Neural progenitor cell (in vitro differentiated cells): ENCODE data around the gene PLEKHA7. TPM values are rescaled to one million over a fixed set of nuclear protein-coding genes. Genes with fewer than 3 reads are reported as not detected.
A peak's percentile ranks its signal among the peaks of the same experiment; 100 is the strongest.

Experiments used
- DNase-seq: peaks from one replicate; pipeline ENCODE4 v3.0.0-alpha.2; 2016; ENCODE audit warnings: low spot score
- H2AFZ ChIP-seq: fragments of 200-600 bp; sonication (generic); replicated peaks from 2 replicates; pipeline ENCODE4 v1.6.1; 2016; ENCODE audit warnings: antibody characterized with exemption
- H3F3A ChIP-seq: fragments of 200-600 bp; sonication (generic); 2 replicates; pipeline ENCODE4 v1.6.1; 2016; ENCODE audit warnings: antibody characterized with exemption, low read depth
- H3K27ac ChIP-seq: fragments of 200-600 bp; sonication (generic); 2 replicates; pipeline ENCODE4 v1.5.1; 2016; ENCODE audit warnings: mild to moderate bottlenecking
- H3K27me3 ChIP-seq: fragments of 200-600 bp; sonication (generic); 2 replicates; pipeline ENCODE4 v1.6.1; 2016; ENCODE audit warnings: mild to moderate bottlenecking, moderate library complexity
- H3K36me3 ChIP-seq: fragments of 200-600 bp; sonication (generic); 2 replicates; pipeline ENCODE4 v1.5.1; 2016
- H3K4me1 ChIP-seq: fragments of 200-600 bp; sonication (generic); 2 replicates; pipeline ENCODE4 v1.6.1; 2016; ENCODE audit warnings: mixed run types
- H3K4me2 ChIP-seq: fragments of 200-600 bp; sonication (generic); 2 replicates; pipeline ENCODE4 v1.6.1; 2016
- H3K4me3 ChIP-seq: fragments of 200-600 bp; sonication (generic); 2 replicates; pipeline ENCODE4 v1.5.1; 2016
- H3K79me2 ChIP-seq: fragments of 200-600 bp; sonication (generic); 2 replicates; pipeline ENCODE4 v1.6.1; 2016; ENCODE audit warnings: low read depth
- H3K9ac ChIP-seq: fragments of 200-600 bp; sonication (generic); 2 replicates; pipeline ENCODE4 v1.6.1; 2016
- H3K9me3 ChIP-seq: fragments of 200-600 bp; sonication (generic); 2 replicates; pipeline ENCODE4 v1.5.1; 2016; ENCODE audit warnings: low read depth
- H4K20me1 ChIP-seq: fragments of 200-600 bp; sonication (generic); 2 replicates; pipeline ENCODE4 v1.6.1; 2016; ENCODE audit warnings: low read depth
- H3K27ac Mint-ChIP-seq: 3 replicates; pipeline ENCODE4 v1.8.0; 2021; ENCODE audit warnings: mixed read lengths
- H3K27me3 Mint-ChIP-seq: 2 replicates; pipeline ENCODE4 v1.8.0; 2022; ENCODE audit warnings: low read depth, mild to moderate bottlenecking, inconsistent platforms, moderate library complexity, mixed read lengths; ENCODE audit not compliant: insufficient read depth
- H3K36me3 Mint-ChIP-seq: 3 replicates; pipeline ENCODE4 v1.8.0; 2021; ENCODE audit warnings: mixed read lengths
- H3K4me1 Mint-ChIP-seq: 3 replicates; pipeline ENCODE4 v1.8.0; 2021; ENCODE audit warnings: mixed read lengths
- H3K4me3 Mint-ChIP-seq: 3 replicates; pipeline ENCODE4 v1.8.0; 2021; ENCODE audit warnings: mild to moderate bottlenecking, moderate library complexity, mixed read lengths
- H3K9me3 Mint-ChIP-seq: 3 replicates; pipeline ENCODE4 v1.8.0; 2020; ENCODE audit warnings: mixed read lengths
- CTCF ChIP-seq: fragments of 200-600 bp; sonication (generic); IDR thresholded peaks from 2 replicates; pipeline ENCODE4 v1.5.1; 2017; ENCODE audit warnings: antibody characterized with exemption, mild to moderate bottlenecking
- EZH2 ChIP-seq: fragments of 200-600 bp; sonication (generic); IDR thresholded peaks from 2 replicates; pipeline ENCODE4 v1.6.1; 2017; ENCODE audit warnings: antibody characterized with exemption, mild to moderate bottlenecking, moderate library complexity
- EZH2phosphoT487 ChIP-seq: fragments of 200-600 bp; sonication (generic); IDR thresholded peaks from 2 replicates; pipeline ENCODE4 v1.6.1; 2017; ENCODE audit warnings: antibody characterized with exemption
- total RNA-seq: library from RNA; depleted of rRNA; stranded (reverse); fragments of >200 nt; gene quantifications from 2 replicates; pipeline ENCODE4 v1.2.3, GENCODE V29; 2015; ENCODE audit warnings: low replicate concordance

Gene PLEKHA7
- total RNA-seq, 1 donor from 2014 or later, result 20.3 TPM

DNA sequence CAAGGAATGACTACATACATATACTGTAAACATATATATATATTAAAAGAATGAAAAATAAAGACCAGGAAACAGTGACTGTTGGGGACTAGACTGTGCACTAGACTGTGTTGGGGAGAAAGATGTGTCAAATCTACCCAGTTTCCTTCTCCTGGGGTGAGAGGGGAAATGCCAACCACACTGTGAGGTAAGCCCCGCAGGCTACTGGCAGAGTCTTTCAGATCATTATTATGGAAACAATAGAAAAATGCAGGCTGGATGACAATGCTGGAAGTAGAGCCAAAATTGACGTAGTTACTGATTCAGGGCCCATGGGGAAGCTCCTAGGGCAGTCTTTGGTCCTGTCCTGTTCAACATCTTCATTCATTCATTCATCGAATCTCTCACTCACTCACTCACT, 174.4 kb downstream of the PLEKHA7 start:
- no peaks in the 10 kb centered on the region for H3F3A ChIP-seq

GRCh38 chr11:16834384-16834783, 179.8 kb downstream of the PLEKHA7 start:
- no peak overlapping the region for H3K4me2 ChIP-seq
- TF ChIP-seq EZH2phosphoT487 (no peak), CTCF (no peak), EZH2 (no peak)
- no peaks in the 10 kb centered on the region for H4K20me1 ChIP-seq
- H3K27me3 Mint-ChIP-seq, result no peaks in the 10 kb centered on the region
- peaks cover 15% of the 10 kb centered on the region for H3K36me3 Mint-ChIP-seq
- no peaks in the 10 kb centered on the region for H3K9me3 ChIP-seq
- peaks cover 21% of the 10 kb centered on the region for H3K4me1 ChIP-seq
- H3K4me3 ChIP-seq, result no peak overlapping the region
- peak overlapping the region; percentile 58 for H3K27ac ChIP-seq
- no peak for DNase-seq
- H3K4me3 Mint-ChIP-seq, result no peak overlapping the region
- H3F3A ChIP-seq, result peaks cover 29% of the 10 kb centered on the region
- no peak overlapping the region for H2AFZ ChIP-seq
- H3K9me3 Mint-ChIP-seq, result no peaks in the 10 kb centered on the region
- H3K4me1 Mint-ChIP-seq, result peaks cover 14% of the 10 kb centered on the region
- no peaks in the 10 kb centered on the region for H3K36me3 ChIP-seq
- H3K79me2 ChIP-seq, result no peaks in the 10 kb centered on the region
- no peak overlapping the region for H3K27ac Mint-ChIP-seq
- H3K9ac ChIP-seq, result no peak overlapping the region
- no peaks in the 10 kb centered on the region for H3K27me3 ChIP-seq

More for the DNA sequence above, 174.4 kb downstream of the PLEKHA7 start:
- Histone ChIP-seq H3K36me3 (no peaks in the 10 kb centered on the region), H3K4me1 (no peaks in the 10 kb centered on the region), H4K20me1 (no peaks in the 10 kb centered on the region), H3K27me3 (no peaks in the 10 kb centered on the region), H3K4me3 (no peak overlapping the region), H3K9ac (no peak overlapping the region), H3K27ac (no peak overlapping the region), H2AFZ (no peak overlapping the region), H3K4me2 (no peak overlapping the region), H3K79me2 (no peaks in the 10 kb centered on the region), H3K9me3 (no peaks in the 10 kb centered on the region)
- Mint-ChIP-seq H3K4me1 (peaks cover 3% of the 10 kb centered on the region), H3K36me3 (peaks cover 32% of the 10 kb centered on the region), H3K9me3 (peaks cover 2% of the 10 kb centered on the region), H3K27ac (no peak overlapping the region), H3K4me3 (no peak overlapping the region), H3K27me3 (peaks cover 2% of the 10 kb centered on the region)
- DNase-seq, result no peak
- no peak for TF ChIP-seq EZH2phosphoT487
- TF ChIP-seq CTCF, result no peak
- TF ChIP-seq EZH2, result no peak

GRCh38 chr11:16833026-16833425, 181.2 kb downstream of the PLEKHA7 start:
- Histone ChIP-seq H3F3A (peaks cover 29% of the 10 kb centered on the region), H3K9me3 (no peaks in the 10 kb centered on the region), H2AFZ (no peak overlapping the region), H3K9ac (no peak overlapping the region), H3K36me3 (no peaks in the 10 kb centered on the region), H3K79me2 (no peaks in the 10 kb centered on the region), H3K27me3 (no peaks in the 10 kb centered on the region), H4K20me1 (no peaks in the 10 kb centered on the region), H3K4me1 (peaks cover 21% of the 10 kb centered on the region), H3K27ac (peak overlapping the region; percentile 80), H3K4me3 (no peak overlapping the region), H3K4me2 (peak overlapping the region; percentile 24)
- Mint-ChIP-seq H3K36me3 (peaks cover 19% of the 10 kb centered on the region), H3K4me1 (peaks cover 19% of the 10 kb centered on the region), H3K27me3 (no peaks in the 10 kb centered on the region), H3K27ac (no peak overlapping the region), H3K9me3 (no peaks in the 10 kb centered on the region), H3K4me3 (no peak overlapping the region)
- peak; percentile 59 for DNase-seq
- TF ChIP-seq EZH2, result no peak
- TF ChIP-seq CTCF, result no peak
- TF ChIP-seq EZH2phosphoT487, result no peak

DNA sequence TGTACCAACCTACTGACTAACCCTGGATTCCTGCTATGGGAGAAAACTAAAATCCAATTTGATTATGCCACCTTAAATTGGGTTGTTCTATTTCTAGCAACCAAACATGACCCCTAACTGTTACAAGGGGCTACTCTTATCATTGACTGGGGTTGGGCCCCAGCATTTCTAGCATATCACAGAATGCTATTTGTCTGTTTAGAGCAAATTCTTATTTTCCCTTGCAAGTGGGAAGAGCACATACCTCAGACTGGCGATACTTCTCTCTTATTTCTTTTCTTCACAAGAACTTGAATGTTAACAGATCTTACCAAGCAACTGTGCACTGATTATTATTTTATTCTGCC, 182.0 kb downstream of the PLEKHA7 start:
- H3K4me3 ChIP-seq, result no peak overlapping the region
- H3K4me1 ChIP-seq, result peaks cover 21% of the 10 kb centered on the region
- no peak overlapping the region for H3K9ac ChIP-seq
- peak overlapping the region; percentile 80 for H3K27ac ChIP-seq
- no peaks in the 10 kb centered on the region for H3K27me3 Mint-ChIP-seq
- no peak for DNase-seq
- H3K4me1 Mint-ChIP-seq, result peaks cover 19% of the 10 kb centered on the region
- H3K36me3 Mint-ChIP-seq, result peaks cover 17% of the 10 kb centered on the region
- no peak overlapping the region for H3K4me3 Mint-ChIP-seq
- TF ChIP-seq CTCF (no peak), EZH2 (no peak), EZH2phosphoT487 (no peak)
- no peaks in the 10 kb centered on the region for H3K27me3 ChIP-seq
- peaks cover 29% of the 10 kb centered on the region for H3F3A ChIP-seq
- H2AFZ ChIP-seq, result no peak overlapping the region
- H3K4me2 ChIP-seq, result no peak overlapping the region
- no peaks in the 10 kb centered on the region for H3K79me2 ChIP-seq
- H3K9me3 Mint-ChIP-seq, result no peaks in the 10 kb centered on the region
- H3K36me3 ChIP-seq, result no peaks in the 10 kb centered on the region
- no peak overlapping the region for H3K27ac Mint-ChIP-seq
- no peaks in the 10 kb centered on the region for H4K20me1 ChIP-seq
- H3K9me3 ChIP-seq, result no peaks in the 10 kb centered on the region
